OCI-LY3 (cell line): ENCODE results near the gene CAMK1D.

Experiments used
- H2AFZ ChIP-seq: fragments of 200-600, 300-600 bp; shearing (Covaris generic); 2 replicates; pipeline ENCODE4 v1.6.0; 2014; ENCODE audit warnings: antibody characterized with exemption, low read depth, low read length
- H3K27ac ChIP-seq: fragments of 200-600, 300-600 bp; sonication (generic); 2 replicates; pipeline ENCODE4 v1.5.1; 2014; ENCODE audit warnings: mild to moderate bottlenecking, low read length, moderate library complexity, mixed read lengths
- H3K27me3 ChIP-seq: fragments of 200-600, 300-600 bp; sonication (generic); 2 replicates; pipeline ENCODE4 v1.6.1; 2014; ENCODE audit warnings: low read depth, low read length, mixed read lengths
- H3K36me3 ChIP-seq: fragments of 200-600, 300-600 bp; sonication (generic); replicated peaks from 2 replicates; pipeline ENCODE3; 2014; ENCODE audit warnings: low read depth, low read length, mixed read lengths
- H3K4me1 ChIP-seq: fragments of 300-600, 200-600 bp; sonication (generic); 2 replicates; pipeline ENCODE4 v1.6.1; 2014; ENCODE audit warnings: low read length, mixed read lengths
- H3K4me2 ChIP-seq: fragments of 200-600, 300-600 bp; sonication (generic); 2 replicates; pipeline ENCODE4 v1.6.1; 2014; ENCODE audit warnings: low read length, mixed read lengths
- H3K4me3 ChIP-seq: fragments of 300-600, 200-600 bp; sonication (generic); 2 replicates; pipeline ENCODE4 v1.5.1; 2014; ENCODE audit warnings: antibody characterized with exemption, mild to moderate bottlenecking, low read length, moderate library complexity
- H3K79me2 ChIP-seq: fragments of 300-600, 200-600 bp; shearing (Covaris generic); 2 replicates; pipeline ENCODE4 v1.6.1; 2014; ENCODE audit warnings: mild to moderate bottlenecking, low read length, mixed read lengths
- H3K9ac ChIP-seq: fragments of 300-600, 200-600 bp; shearing (Covaris generic); 2 replicates; pipeline ENCODE4 v1.6.0; 2014; ENCODE audit warnings: mild to moderate bottlenecking, low read length, moderate library complexity
- H3K9me3 ChIP-seq: fragments of 200-600, 300-600 bp; shearing (Covaris generic); 2 replicates; pipeline ENCODE4 v1.6.1; 2014; ENCODE audit warnings: low read length, mixed read lengths; ENCODE audit not compliant: insufficient read depth
- H4K20me1 ChIP-seq: fragments of 200-600, 300-600 bp; sonication (generic); 2 replicates; pipeline ENCODE4 v1.6.1; 2016; ENCODE audit warnings: low read length, mixed read lengths; ENCODE audit not compliant: insufficient read depth
- CTCF ChIP-seq: fragments of 200-600, 300-600 bp; sonication (generic); IDR thresholded peaks from 2 replicates; pipeline ENCODE4 v1.5.1; 2014; ENCODE audit warnings: antibody characterized with exemption, low read length, low read depth
- EZH2phosphoT487 ChIP-seq: fragments of 200-600 bp; shearing (Covaris generic); IDR thresholded peaks from 2 replicates; pipeline ENCODE4 v1.6.1; 2018; ENCODE audit warnings: antibody characterized with exemption, mixed run types, low read depth

The CAMK1D gene

GRCh38 chr10:12691596-12691995 lies 342.2 kb downstream of the CAMK1D start:
- no peak overlapping the region for H2AFZ ChIP-seq
- no peaks in the 10 kb centered on the region for H3K36me3 ChIP-seq
- TF ChIP-seq CTCF, result no peak
- TF ChIP-seq EZH2phosphoT487, result no peak
- H3K4me1 ChIP-seq, result no peaks in the 10 kb centered on the region
- H4K20me1 ChIP-seq, result peaks cover 5% of the 10 kb centered on the region; the same call in 1 of the 2 replicates
- H3K4me3 ChIP-seq, result no peak overlapping the region
- no peaks in the 10 kb centered on the region for H3K79me2 ChIP-seq
- no peaks in the 10 kb centered on the region for H3K27me3 ChIP-seq
- H3K9ac ChIP-seq, result no peak overlapping the region
- H3K4me2 ChIP-seq, result no peak overlapping the region
- H3K9me3 ChIP-seq, result no peaks in the 10 kb centered on the region
- no peak overlapping the region for H3K27ac ChIP-seq

GRCh38 chr10:12697764-12698163 lies 348.4 kb downstream of the CAMK1D start:
- no peak overlapping the region for H2AFZ ChIP-seq
- H3K4me1 ChIP-seq, result no peaks in the 10 kb centered on the region
- H3K4me2 ChIP-seq, result no peak overlapping the region
- no peak overlapping the region for H3K9ac ChIP-seq
- H3K4me3 ChIP-seq, result no peak overlapping the region
- H4K20me1 ChIP-seq, result no peaks in the 10 kb centered on the region; the same call in 1 of the 2 replicates
- no peaks in the 10 kb centered on the region for H3K36me3 ChIP-seq
- H3K27ac ChIP-seq, result no peak overlapping the region
- no peaks in the 10 kb centered on the region for H3K27me3 ChIP-seq
- no peaks in the 10 kb centered on the region for H3K9me3 ChIP-seq
- H3K79me2 ChIP-seq, result no peaks in the 10 kb centered on the region
- no peak for TF ChIP-seq CTCF
- TF ChIP-seq EZH2phosphoT487, result no peak

GRCh38 chr10:12699258-12699700 lies 349.9 kb downstream of the CAMK1D start:
- TF ChIP-seq CTCF (no peak), EZH2phosphoT487 (no peak)

GRCh38 chr10:12699781-12700556 lies 350.6 kb downstream of the CAMK1D start:
- H3K27me3 ChIP-seq, result no peaks in the 10 kb centered on the region
- no peak overlapping the region for H3K4me2 ChIP-seq
- H3K4me3 ChIP-seq, result no peak overlapping the region
- no peaks in the 10 kb centered on the region for H3K36me3 ChIP-seq
- no peaks in the 10 kb centered on the region for H3K4me1 ChIP-seq
- H3K9me3 ChIP-seq, result no peaks in the 10 kb centered on the region
- no peak for TF ChIP-seq EZH2phosphoT487
- TF ChIP-seq CTCF, result no peak
- no peak overlapping the region for H2AFZ ChIP-seq
- no peak overlapping the region for H3K27ac ChIP-seq
- H3K79me2 ChIP-seq, result no peaks in the 10 kb centered on the region
- no peaks in the 10 kb centered on the region for H4K20me1 ChIP-seq
- H3K9ac ChIP-seq, result no peak overlapping the region

More at GRCh38 chr10:12699258-12699700, 349.9 kb downstream of the CAMK1D start:
- Histone ChIP-seq H3K79me2 (no peaks in the 10 kb centered on the region), H3K4me2 (no peak overlapping the region), H4K20me1 (no peaks in the 10 kb centered on the region), H3K27me3 (no peaks in the 10 kb centered on the region), H2AFZ (no peak overlapping the region), H3K4me1 (no peaks in the 10 kb centered on the region), H3K27ac (no peak overlapping the region), H3K36me3 (no peaks in the 10 kb centered on the region), H3K4me3 (no peak overlapping the region), H3K9me3 (no peaks in the 10 kb centered on the region), H3K9ac (no peak overlapping the region)
